IPS-15b (cell line): Measurements from ENCODE around the gene HSPBAP1.

Experiments
- H3K27me3 ChIP-seq: one replicate; pipeline ENCODE4 v1.6.1; 2013; ENCODE audit warnings: low read length; ENCODE audit not compliant: control insufficient read depth, insufficient read depth
- H3K36me3 ChIP-seq: one replicate; pipeline ENCODE4 v1.6.1; 2013; ENCODE audit warnings: low read length; ENCODE audit not compliant: control insufficient read depth, insufficient read depth
- H3K4me1 ChIP-seq: one replicate; pipeline ENCODE4 v1.6.1; 2013; ENCODE audit warnings: mild to moderate bottlenecking, low read length; ENCODE audit not compliant: control insufficient read depth, insufficient read depth
- H3K4me3 ChIP-seq: one replicate; pipeline ENCODE4 v1.5.1; 2013; ENCODE audit warnings: low read depth, low read length
- H3K9ac ChIP-seq: one replicate; pipeline ENCODE4 v1.6.1; 2013; ENCODE audit warnings: low read depth, mild to moderate bottlenecking, low read length
- H3K9me3 ChIP-seq: one replicate; pipeline ENCODE4 v1.6.1; 2013; ENCODE audit warnings: mild to moderate bottlenecking, low read length; ENCODE audit not compliant: control insufficient read depth, insufficient read depth

The HSPBAP1 gene

GRCh38 chr3:122697952-122698620, 95.5 kb downstream of the HSPBAP1 start:
- no peaks in the 10 kb centered on the region for H3K27me3 ChIP-seq
- H3K9ac ChIP-seq: no peak overlapping the region
- H3K9me3 ChIP-seq: no peaks in the 10 kb centered on the region
- H3K36me3 ChIP-seq: no peaks in the 10 kb centered on the region
- no peak overlapping the region for H3K4me3 ChIP-seq
- no peaks in the 10 kb centered on the region for H3K4me1 ChIP-seq

- no peaks in the 10 kb centered on the region for H3K9me3 ChIP-seq
- H3K4me1 ChIP-seq: no peaks in the 10 kb centered on the region
- no peaks in the 10 kb centered on the region for H3K36me3 ChIP-seq
- no peak overlapping the region for H3K9ac ChIP-seq
- no peaks in the 10 kb centered on the region for H3K27me3 ChIP-seq
- no peak overlapping the region for H3K4me3 ChIP-seq
Measured at GRCh38 chr3:122695927-122696561, 97.6 kb downstream of the HSPBAP1 start.

- H3K4me1 ChIP-seq: no peaks in the 10 kb centered on the region
- H3K4me3 ChIP-seq: no peak overlapping the region
- H3K36me3 ChIP-seq: no peaks in the 10 kb centered on the region
- no peak overlapping the region for H3K9ac ChIP-seq
- no peaks in the 10 kb centered on the region for H3K27me3 ChIP-seq
- no peaks in the 10 kb centered on the region for H3K9me3 ChIP-seq
Measured at GRCh38 chr3:122694966-122695365, 98.7 kb downstream of the HSPBAP1 start.

GRCh38 chr3:122692674-122693073, 101.0 kb downstream of the HSPBAP1 start:
- no peaks in the 10 kb centered on the region for H3K27me3 ChIP-seq
- H3K9ac ChIP-seq: no peak overlapping the region
- H3K9me3 ChIP-seq: no peaks in the 10 kb centered on the region
- H3K4me1 ChIP-seq: no peaks in the 10 kb centered on the region
- H3K4me3 ChIP-seq: no peak overlapping the region
- no peaks in the 10 kb centered on the region for H3K36me3 ChIP-seq

GRCh38 chr3:122691195-122691594, 102.4 kb downstream of the HSPBAP1 start:
- no peaks in the 10 kb centered on the region for H3K36me3 ChIP-seq

GRCh38 chr3:122690096-122690495, 103.5 kb downstream of the HSPBAP1 start:
- H3K4me1 ChIP-seq: no peaks in the 10 kb centered on the region
- H3K36me3 ChIP-seq: no peaks in the 10 kb centered on the region
- H3K4me3 ChIP-seq: no peak overlapping the region
- H3K27me3 ChIP-seq: no peaks in the 10 kb centered on the region
- H3K9me3 ChIP-seq: no peaks in the 10 kb centered on the region
- H3K9ac ChIP-seq: no peak overlapping the region

More at GRCh38 chr3:122691195-122691594, 102.4 kb downstream of the HSPBAP1 start:
- H3K27me3 ChIP-seq: no peaks in the 10 kb centered on the region
- no peak overlapping the region for H3K9ac ChIP-seq
- no peaks in the 10 kb centered on the region for H3K9me3 ChIP-seq
- no peak overlapping the region for H3K4me3 ChIP-seq
- H3K4me1 ChIP-seq: no peaks in the 10 kb centered on the region
